Muscle of leg (tissue), 11 donors: ENCODE measurements around the gene TRAF3. TPM values are rescaled to one million over a fixed set of nuclear protein-coding genes. Genes with fewer than 3 reads are reported as not detected.

ENCODE experiments used
- DNase-seq: peaks from one replicate; pipeline ENCODE4 v3.0.0; 2013
- H3K27ac ChIP-seq: one replicate; pipeline ENCODE4 v1.5.1; 2013; ENCODE audit warnings: mild to moderate bottlenecking, low read length, control low read depth
- H3K27me3 ChIP-seq: one replicate; pipeline ENCODE4 v1.6.1; 2013; ENCODE audit warnings: low read length; ENCODE audit not compliant: control insufficient read depth, insufficient read depth
- H3K36me3 ChIP-seq: one replicate; pipeline ENCODE4 v1.6.1; 2013; ENCODE audit warnings: low read length; ENCODE audit not compliant: control insufficient read depth, insufficient read depth
- H3K4me1 ChIP-seq: one replicate; pipeline ENCODE4 v1.6.1; 2013; ENCODE audit warnings: low read length; ENCODE audit not compliant: control insufficient read depth, insufficient read depth
- H3K4me3 ChIP-seq: one replicate; pipeline ENCODE4 v1.5.1; 2013; ENCODE audit warnings: low read length, control low read depth
- H3K9me3 ChIP-seq: replicated peaks from 2 replicates; pipeline ENCODE4 v1.6.1; 2013; ENCODE audit warnings: low read depth, low read length; ENCODE audit not compliant: control insufficient read depth
- WGBS: methylation state at CpG from one replicate; pipeline ENCODE4 v1.1.5; 2013; ENCODE audit warnings: missing lambda C conversion rate; ENCODE audit not compliant: insufficient coverage; 5-methylcytosine and 5-hydroxymethylcytosine counted together
- polyA plus RNA-seq, 8 donors: library from polyadenylated mRNA; unstranded; fragments of 120-200 nt; gene quantifications; one replicate each; pipeline versions ENCODE4 v1.2.1 to v1.2.3, GENCODE V29; 2013; ENCODE audit warnings: inconsistent platforms in 1 of 8, low replicate concordance in 1 of 8; ENCODE audit not compliant: insufficient read length in 8 of 8, insufficient read depth in 1 of 8
- total RNA-seq: library from RNA; stranded (reverse); fragments of 120-200 nt; gene quantifications from one replicate; pipeline ENCODE4 v1.2.4, GENCODE V29; 2013

TRAF3 gene
- total and polyA plus RNA-seq, 9 donors: 9.4 to 19.7 (median 13.8) TPM

- DNase-seq: no peak
- H3K4me1 ChIP-seq: peaks cover 23% of the 10 kb centered on the region
- H3K27me3 ChIP-seq: no peaks in the 10 kb centered on the region
- H3K27ac ChIP-seq: no peak overlapping the region
- H3K4me3 ChIP-seq: no peak overlapping the region
- WGBS: 84% methylated on average over 12 of the region's 12 CpGs
- no peaks in the 10 kb centered on the region for H3K9me3 ChIP-seq
- H3K36me3 ChIP-seq: peaks cover 38% of the 10 kb centered on the region
Measured at GRCh38 chr14:102734436-102734835, 42.8 kb upstream of the TRAF3 start.

GRCh38 chr14:102736956-102737355 lies 40.3 kb upstream of the TRAF3 start:
- H3K36me3 ChIP-seq: peaks cover 23% of the 10 kb centered on the region
- H3K27ac ChIP-seq: no peak overlapping the region
- H3K27me3 ChIP-seq: no peaks in the 10 kb centered on the region
- H3K4me1 ChIP-seq: peaks cover 11% of the 10 kb centered on the region
- DNase-seq: no peak
- WGBS: 100% methylated on average over 2 of the region's 3 CpGs
- H3K4me3 ChIP-seq: no peak overlapping the region
- H3K9me3 ChIP-seq: peaks cover 13% of the 10 kb centered on the region

GRCh38 chr14:102737402-102738372 lies 39.6 kb upstream of the TRAF3 start:
- WGBS: 93% methylated on average over 15 of the region's 18 CpGs

GRCh38 chr14:102738373-102739189 lies 38.7 kb upstream of the TRAF3 start:
- peaks cover 27% of the 10 kb centered on the region for H3K9me3 ChIP-seq
- 47% methylated on average over 3 of the region's 11 CpGs for WGBS
- peak; percentile 29 for DNase-seq

More at GRCh38 chr14:102737402-102738372, 39.6 kb upstream of the TRAF3 start:
- no peak for DNase-seq
- no peak overlapping the region for H3K27ac ChIP-seq
- peaks cover 6% of the 10 kb centered on the region for H3K4me1 ChIP-seq
- H3K4me3 ChIP-seq: no peak overlapping the region
- no peaks in the 10 kb centered on the region for H3K27me3 ChIP-seq
- peaks cover 23% of the 10 kb centered on the region for H3K36me3 ChIP-seq
- peaks cover 19% of the 10 kb centered on the region for H3K9me3 ChIP-seq

GRCh38 chr14:102739190-102739469 lies 38.1 kb upstream of the TRAF3 start:
- peaks cover 28% of the 10 kb centered on the region for H3K9me3 ChIP-seq
- H3K4me3 ChIP-seq: no peak overlapping the region
- no peak for DNase-seq
- no peaks in the 10 kb centered on the region for H3K27me3 ChIP-seq
- H3K4me1 ChIP-seq: peaks cover 6% of the 10 kb centered on the region
- H3K27ac ChIP-seq: no peak overlapping the region
- WGBS: 76% methylated on average over 3 of the region's 3 CpGs
- H3K36me3 ChIP-seq: peaks cover 15% of the 10 kb centered on the region

More at GRCh38 chr14:102738373-102739189, 38.7 kb upstream of the TRAF3 start:
- Histone ChIP-seq H3K4me1 (peaks cover 6% of the 10 kb centered on the region), H3K36me3 (peaks cover 19% of the 10 kb centered on the region), H3K27ac (no peak overlapping the region), H3K27me3 (no peaks in the 10 kb centered on the region), H3K4me3 (no peak overlapping the region)

- peaks cover 26% of the 10 kb centered on the region for H3K4me1 ChIP-seq
- H3K4me3 ChIP-seq: no peak overlapping the region
- no peak overlapping the region for H3K27ac ChIP-seq
- DNase-seq: no peak
- H3K9me3 ChIP-seq: peaks cover 15% of the 10 kb centered on the region
- H3K36me3 ChIP-seq: no peaks in the 10 kb centered on the region
- WGBS: 83% methylated on average over 20 of the region's 28 CpGs
- H3K27me3 ChIP-seq: no peaks in the 10 kb centered on the region
Measured at GRCh38 chr14:102746634-102747438, 30.4 kb upstream of the TRAF3 start.

GRCh38 chr14:102748806-102749205 lies 28.4 kb upstream of the TRAF3 start:
- Histone ChIP-seq H3K27ac (peak overlapping the region; percentile 51), H3K4me1 (peaks cover 33% of the 10 kb centered on the region), H3K4me3 (no peak overlapping the region), H3K9me3 (no peaks in the 10 kb centered on the region), H3K27me3 (no peaks in the 10 kb centered on the region), H3K36me3 (no peaks in the 10 kb centered on the region)
- DNase-seq: no peak
- WGBS: 83% methylated on average over 5 of the region's 8 CpGs

- WGBS: 58% methylated on average over 25 of the region's 33 CpGs
- peaks cover 36% of the 10 kb centered on the region for H3K4me1 ChIP-seq
- no peaks in the 10 kb centered on the region for H3K9me3 ChIP-seq
- no peak overlapping the region for H3K4me3 ChIP-seq
- peak; percentile 49 for DNase-seq
- no peaks in the 10 kb centered on the region for H3K36me3 ChIP-seq
- peak overlapping the region; percentile 55 for H3K27ac ChIP-seq
- no peaks in the 10 kb centered on the region for H3K27me3 ChIP-seq
Measured at GRCh38 chr14:102749393-102750305, 27.6 kb upstream of the TRAF3 start.

- WGBS: 87% methylated on average over 12 of the region's 14 CpGs
- no peaks in the 10 kb centered on the region for H3K9me3 ChIP-seq
- DNase-seq: no peak
- no peaks in the 10 kb centered on the region for H3K36me3 ChIP-seq
- no peaks in the 10 kb centered on the region for H3K27me3 ChIP-seq
- no peak overlapping the region for H3K4me3 ChIP-seq
- peaks cover 38% of the 10 kb centered on the region for H3K4me1 ChIP-seq
- peak overlapping the region; percentile 55 for H3K27ac ChIP-seq
Measured at GRCh38 chr14:102750376-102750775, 26.9 kb upstream of the TRAF3 start.
